T47D (cell line): ENCODE results near the gene PRIM2.
"Not testable (repeated sequence)": the region's sequence is repeated elsewhere in the genome, so short reads cannot be mapped to it uniquely, and the experiment has no call there.

Experiments used
- DNase-seq, 2 experiments: peaks; one replicate each; pipeline versions ENCODE4 v3.0.0 to v3.0.0-alpha.2; 2011 to 2012; ENCODE audit warnings: low read depth in 1 of 2, low spot score in 1 of 2
- JUND ChIP-seq: IDR thresholded peaks from 2 replicates; pipeline ENCODE4 v1.6.1; 2012; ENCODE audit warnings: low read depth
- in situ Hi-C: cut with HindIII; loops from 2 replicates; pipeline ENCODE4 v1.10.0; 2016; ENCODE audit warnings: low sequenced_read_pairs, low pct_unique_long_range_greater_than_20kb

PRIM2 gene

GRCh38 chr6:57297505-57297904 lies 19.9 kb upstream of the PRIM2 start:
- TF ChIP-seq JUND: no peak
- no peak for DNase-seq
- in situ Hi-C loops: no loop called here

DNA sequence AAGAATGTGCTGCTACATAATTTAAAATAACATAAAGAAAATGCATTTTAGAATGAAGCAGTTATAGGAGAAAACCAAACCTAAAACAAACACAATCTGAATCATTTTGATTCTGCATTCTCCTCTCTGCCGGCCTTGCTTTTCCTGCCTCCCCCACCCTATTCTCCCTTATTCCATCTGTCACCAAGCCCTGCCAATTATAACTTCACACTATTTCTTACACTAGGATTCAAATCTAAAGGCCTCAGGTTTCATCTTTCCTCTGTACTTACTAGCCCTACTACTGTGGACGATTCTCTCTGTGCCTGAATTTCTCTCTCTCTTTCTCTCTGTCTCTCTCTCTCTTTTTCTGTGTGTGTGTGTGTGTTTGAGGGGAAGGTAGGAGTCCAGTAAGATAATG lies 18.7 kb upstream of the PRIM2 start:
- in situ Hi-C loops: no loop called here
- TF ChIP-seq JUND: no peak
- DNase-seq: no peak

- in situ Hi-C loops: no loop called here
- no peak for DNase-seq
- TF ChIP-seq JUND: no peak
Measured at GRCh38 chr6:57301757-57302156, 15.7 kb upstream of the PRIM2 start.

- TF ChIP-seq JUND: no peak
- in situ Hi-C loops: no loop called here
- DNase-seq: peak; percentile 42 to 50
Measured at GRCh38 chr6:57302477-57302876, 15.0 kb upstream of the PRIM2 start.

DNA sequence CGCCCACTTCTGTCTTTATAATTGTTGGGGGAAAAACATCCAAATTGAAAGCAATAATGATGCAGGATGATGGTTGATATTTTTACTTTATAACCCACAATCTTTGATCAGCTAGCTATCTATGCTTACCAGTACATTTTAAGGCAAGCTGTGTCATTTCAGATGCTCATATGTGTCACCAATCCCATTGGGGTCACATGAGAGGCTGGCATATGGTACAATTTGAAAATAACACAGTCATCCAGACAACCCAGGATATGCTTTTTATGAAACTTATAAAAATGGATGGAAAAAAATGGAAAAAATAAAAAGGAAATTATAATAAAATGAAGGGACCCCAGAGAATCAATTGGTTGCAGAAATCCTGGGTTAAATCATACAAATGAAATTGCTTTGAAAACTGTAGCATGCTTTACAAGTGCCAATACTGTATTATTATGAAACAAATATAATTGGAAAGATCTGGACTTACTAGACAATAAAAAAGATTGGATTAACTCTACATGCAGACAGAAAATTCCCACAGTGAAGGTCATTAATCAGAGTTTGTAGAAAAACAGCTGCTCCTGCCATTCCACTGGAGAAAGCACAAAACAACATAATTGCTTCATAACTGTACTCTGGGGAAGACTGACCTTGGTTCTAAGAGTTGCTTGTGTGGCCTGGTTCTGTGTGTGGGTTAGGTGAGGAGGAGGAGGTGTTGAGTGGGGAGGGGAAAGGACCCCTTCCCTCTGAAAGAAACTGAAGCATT lies 13.3 kb upstream of the PRIM2 start:
- no peak for DNase-seq
- in situ Hi-C loops: no loop called here
- no peak for TF ChIP-seq JUND

DNA sequence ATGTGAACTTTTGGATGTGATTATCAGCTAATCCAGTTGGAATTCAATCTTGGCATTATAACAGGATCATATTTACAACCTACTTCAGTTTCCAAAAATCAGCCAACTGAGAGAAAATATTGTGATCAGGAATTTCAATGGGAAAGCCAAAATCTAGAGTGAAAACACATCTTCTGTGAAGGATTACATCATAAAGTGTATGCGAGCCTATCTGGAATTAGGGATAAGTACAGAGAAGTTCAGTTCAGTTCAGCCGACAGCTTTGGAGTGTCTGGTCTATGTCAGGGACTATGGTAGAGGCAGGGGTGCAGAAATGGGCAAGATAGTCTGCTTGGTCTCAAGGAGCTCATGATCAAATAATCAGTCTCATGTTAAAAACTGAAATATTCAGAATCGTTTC lies 12.3 kb upstream of the PRIM2 start:
- no peak for DNase-seq
- in situ Hi-C loops: no loop called here
- TF ChIP-seq JUND: no peak

- TF ChIP-seq JUND: no peak
- in situ Hi-C loops: no loop called here
- no peak for DNase-seq
Measured at GRCh38 chr6:57305761-57306160, 11.7 kb upstream of the PRIM2 start.

- DNase-seq: no peak
- in situ Hi-C loops: no loop called here
- TF ChIP-seq JUND: no peak
Measured at GRCh38 chr6:57306273-57306672, 11.2 kb upstream of the PRIM2 start.

DNA sequence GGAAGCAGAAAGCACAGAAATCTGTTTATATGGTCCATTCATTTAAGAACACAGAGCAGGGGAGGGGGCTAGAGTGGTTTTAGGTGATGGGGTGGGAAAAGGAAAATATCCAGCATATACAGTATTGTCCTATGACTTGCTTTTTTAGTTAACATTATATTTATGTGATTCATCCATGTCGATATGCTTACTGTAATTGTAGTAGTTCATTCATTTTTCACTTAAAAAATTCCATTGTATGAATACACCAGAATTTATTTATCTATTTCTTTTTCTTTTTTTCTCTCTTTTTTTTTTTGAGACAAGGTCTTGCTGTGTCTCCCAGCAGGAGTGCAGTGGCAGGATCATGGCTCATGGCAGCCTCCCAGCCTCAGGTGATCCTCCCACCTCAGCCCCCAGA lies 9.6 kb upstream of the PRIM2 start:
- in situ Hi-C loops: no loop called here
- TF ChIP-seq JUND: no peak

DNA sequence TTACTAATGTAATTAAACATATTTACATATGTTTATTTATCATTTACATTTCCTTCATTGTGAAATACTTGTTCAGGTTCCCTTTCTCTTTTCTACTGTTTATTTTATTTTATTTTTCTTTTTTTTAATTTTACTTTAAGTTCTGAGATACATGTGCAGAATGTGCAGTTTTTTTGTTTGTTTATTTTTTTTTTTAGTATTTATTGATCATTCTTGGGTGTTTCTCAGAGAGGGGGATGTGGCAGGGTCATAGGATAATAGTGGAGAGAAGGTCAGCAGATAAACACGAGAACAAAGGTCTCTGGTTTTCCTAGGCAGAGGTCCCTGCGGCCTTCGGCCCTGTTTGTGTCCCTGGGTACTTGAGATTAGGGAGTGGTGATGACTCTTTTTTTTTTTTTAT lies 8.7 kb upstream of the PRIM2 start:
- in situ Hi-C loops, DNase-seq: not testable (repeated sequence)

More for the DNA sequence above, 9.6 kb upstream of the PRIM2 start:
- no peak for DNase-seq

DNA sequence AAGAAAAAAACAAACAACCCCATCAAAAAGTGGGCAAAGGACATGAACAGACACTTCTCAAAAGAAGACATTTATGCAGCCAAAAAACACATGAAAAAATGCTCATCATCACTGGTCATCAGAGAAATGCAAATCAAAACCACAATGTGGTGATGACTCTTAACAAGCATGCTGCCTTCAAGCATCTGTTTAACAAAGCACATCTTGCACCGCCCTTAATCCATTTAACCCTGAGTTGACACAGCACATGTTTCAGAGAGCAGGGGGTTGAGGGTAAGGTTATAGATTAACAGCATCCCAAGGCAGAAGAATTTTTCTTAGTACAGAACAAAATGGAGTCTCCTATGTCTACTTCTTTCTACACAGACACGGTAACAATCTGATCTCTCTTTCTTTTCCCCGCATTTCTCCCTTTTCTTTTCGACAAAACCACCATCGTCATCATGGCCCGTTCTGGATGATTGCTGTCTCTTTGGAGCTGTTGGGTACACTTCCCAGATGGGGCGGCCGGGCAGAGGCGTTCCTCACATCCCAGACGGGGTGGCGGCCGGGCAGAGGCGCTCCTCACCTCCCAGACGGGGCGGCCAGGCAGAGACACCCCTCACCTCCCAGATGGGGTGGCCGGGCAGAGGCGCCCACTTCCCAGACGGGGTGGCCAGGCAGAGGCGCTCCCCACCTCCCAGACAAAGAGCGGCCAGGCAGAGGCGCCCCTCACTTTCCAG lies 7.2 kb upstream of the PRIM2 start:
- DNase-seq, in situ Hi-C loops: not testable (repeated sequence)

- no peak for TF ChIP-seq JUND
- in situ Hi-C loops: no loop called here
- DNase-seq: no peak
Measured at GRCh38 chr6:57310817-57311157, 6.6 kb upstream of the PRIM2 start.

DNA sequence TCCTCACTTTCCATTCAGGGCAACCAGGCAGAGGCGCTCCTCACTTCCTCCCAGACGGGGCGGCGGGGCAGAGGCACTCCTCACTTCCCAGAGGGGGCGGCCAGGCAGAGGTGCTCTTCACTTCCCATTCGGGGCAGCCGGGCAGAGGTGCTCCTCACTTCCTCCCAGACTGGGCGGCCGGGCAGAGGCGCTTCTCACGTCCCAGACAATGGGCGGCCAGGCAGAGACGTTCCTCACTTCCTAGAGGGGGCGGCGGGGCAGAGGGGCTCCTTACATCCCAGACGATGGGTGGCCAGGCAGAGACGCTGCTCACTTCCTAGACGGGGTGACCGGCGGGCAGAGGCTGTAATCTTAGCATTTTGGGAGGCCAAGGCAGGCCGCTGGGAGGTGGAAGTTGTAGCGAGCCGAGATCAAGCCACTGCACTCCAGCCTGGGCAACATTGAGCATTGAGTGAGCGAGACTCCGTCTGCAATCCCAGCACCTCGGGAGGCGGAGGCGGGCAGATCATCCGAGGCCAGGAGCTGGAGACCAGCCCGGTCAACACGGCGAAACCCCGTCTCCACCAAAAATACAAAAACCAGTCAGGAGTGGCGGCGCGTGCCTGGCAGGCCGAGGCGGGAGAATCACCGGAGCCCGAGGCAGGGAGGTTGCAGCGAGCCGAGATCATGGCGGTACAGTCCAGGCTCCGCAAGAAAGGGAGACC lies 6.0 kb upstream of the PRIM2 start:
- DNase-seq, in situ Hi-C loops: not testable (repeated sequence)
